Activated CD4-positive, alpha-beta T cell treated with anti-CD3 and anti-CD28 coated beads, Interleukin-2, amount 10 ng/mL, durations not matched to agents 24 days and 14 days (primary cell): ENCODE measurements around the gene RAB6D. TPM values are rescaled to one million over a fixed set of nuclear protein-coding genes. Genes with fewer than 3 reads are reported as not detected.
A peak's percentile ranks its signal among the peaks of the same experiment; 100 is the strongest.
"Not testable (repeated sequence)": the region's sequence is repeated elsewhere in the genome, so short reads cannot be mapped to it uniquely, and the experiment has no call there.

ENCODE experiments used
- DNase-seq: peaks from one replicate; pipeline ENCODE4 v3.0.0; 2022
- H3K27ac Mint-ChIP-seq: one replicate; pipeline ENCODE4 v1.8.0; 2022; ENCODE audit warnings: mild to moderate bottlenecking, mixed read lengths
- H3K27me3 Mint-ChIP-seq: one replicate; pipeline ENCODE4 v1.8.0; 2022; ENCODE audit warnings: mixed read lengths
- H3K36me3 Mint-ChIP-seq: one replicate; pipeline ENCODE4 v1.8.0; 2022; ENCODE audit warnings: low read depth, mild to moderate bottlenecking, mixed read lengths
- H3K4me1 Mint-ChIP-seq: one replicate; pipeline ENCODE4 v1.8.0; 2021; ENCODE audit warnings: mixed read lengths
- H3K4me3 Mint-ChIP-seq: one replicate; pipeline ENCODE4 v1.8.0; 2022; ENCODE audit warnings: mild to moderate bottlenecking, moderate library complexity, mixed read lengths
- H3K9me3 Mint-ChIP-seq: one replicate; pipeline ENCODE4 v1.8.0; 2021; ENCODE audit warnings: mixed read lengths
- intact Hi-C: fragments of 100-400 bp; cut with micrococcal nuclease; formaldehyde crosslinking; loops from one replicate; pipeline ENCODE4 v1.15.1; 2023
- total RNA-seq: library from RNA; stranded (reverse); gene quantifications from 2 replicates; pipeline ENCODE4 v1.2.3, GENCODE V29; 2022

Gene RAB6D
- not detected in 2 replicates for total RNA-seq

GRCh38 chr2:131363703-131364186, at the start of gene RAB6D:
Gene RAB6D, minus strand, starts transcription at chr2:131364168. Its CDS starts 448 bp downstream, at chr2:131363720.
- intact Hi-C loops, H3K4me1 Mint-ChIP-seq, H3K27ac Mint-ChIP-seq, H3K36me3 Mint-ChIP-seq, H3K9me3 Mint-ChIP-seq: not testable (repeated sequence)
- DNase-seq = peak; percentile 56
- Mint-ChIP-seq H3K27me3 (peaks cover 47% of the 10 kb centered on the region), H3K4me3 (peak within 1 kb of the TSS; percentile 63)

- H3K4me1 Mint-ChIP-seq = peaks cover 9% of the 10 kb centered on the region
- peak; percentile 82 for DNase-seq
- no peaks in the 10 kb centered on the region for H3K36me3 Mint-ChIP-seq
- intact Hi-C loops = loop anchor here (1.0 to 10.0 kb wide), 4 partner anchors 79 to 392 kb away; partner anchors contain the start of gene MZT2A
- H3K4me3 Mint-ChIP-seq = no peak overlapping the region
- peaks cover 44% of the 10 kb centered on the region for H3K27me3 Mint-ChIP-seq
- H3K27ac Mint-ChIP-seq = no peak overlapping the region
- H3K9me3 Mint-ChIP-seq = no peaks in the 10 kb centered on the region
Observed at GRCh38 chr2:131413148-131413747, 49.3 kb upstream of the RAB6D start.

GRCh38 chr2:131410173-131410572, 46.2 kb upstream of the RAB6D start:
- H3K27ac Mint-ChIP-seq = no peak overlapping the region
- no peak for DNase-seq
- intact Hi-C loops = loop anchor here (10.0 kb wide), 1 partner anchor 395 kb away; no protein-coding TSS in a partner anchor
- peaks cover 10% of the 10 kb centered on the region for H3K4me1 Mint-ChIP-seq
- H3K27me3 Mint-ChIP-seq = peaks cover 26% of the 10 kb centered on the region
- no peaks in the 10 kb centered on the region for H3K36me3 Mint-ChIP-seq
- no peaks in the 10 kb centered on the region for H3K9me3 Mint-ChIP-seq
- no peak overlapping the region for H3K4me3 Mint-ChIP-seq

- Mint-ChIP-seq H3K36me3 (no peaks in the 10 kb centered on the region), H3K27ac (no peak overlapping the region), H3K9me3 (no peaks in the 10 kb centered on the region), H3K27me3 (peaks cover 23% of the 10 kb centered on the region), H3K4me1 (peaks cover 12% of the 10 kb centered on the region), H3K4me3 (no peak overlapping the region)
- no peak for DNase-seq
- intact Hi-C loops = no loop called here
Observed at GRCh38 chr2:131408778-131409177, 44.8 kb upstream of the RAB6D start.

- H3K4me3 Mint-ChIP-seq = no peak overlapping the region
- H3K27ac Mint-ChIP-seq = no peak overlapping the region
- H3K27me3 Mint-ChIP-seq = peaks cover 22% of the 10 kb centered on the region
- peaks cover 12% of the 10 kb centered on the region for H3K4me1 Mint-ChIP-seq
- DNase-seq = no peak
- H3K9me3 Mint-ChIP-seq = no peaks in the 10 kb centered on the region
- no peaks in the 10 kb centered on the region for H3K36me3 Mint-ChIP-seq
- intact Hi-C loops = no loop called here
Observed at GRCh38 chr2:131408207-131408606, 44.2 kb upstream of the RAB6D start.

GRCh38 chr2:131404753-131405152, 40.8 kb upstream of the RAB6D start:
- H3K27ac Mint-ChIP-seq = no peak overlapping the region
- no peaks in the 10 kb centered on the region for H3K9me3 Mint-ChIP-seq
- DNase-seq = no peak
- intact Hi-C loops = no loop called here
- no peaks in the 10 kb centered on the region for H3K36me3 Mint-ChIP-seq
- peaks cover 25% of the 10 kb centered on the region for H3K27me3 Mint-ChIP-seq
- H3K4me3 Mint-ChIP-seq = no peak overlapping the region
- peaks cover 12% of the 10 kb centered on the region for H3K4me1 Mint-ChIP-seq

GRCh38 chr2:131402320-131403039, 38.5 kb upstream of the RAB6D start:
- peaks cover 3% of the 10 kb centered on the region for H3K4me1 Mint-ChIP-seq
- H3K36me3 Mint-ChIP-seq = no peaks in the 10 kb centered on the region
- H3K27me3 Mint-ChIP-seq = peaks cover 13% of the 10 kb centered on the region
- no peaks in the 10 kb centered on the region for H3K9me3 Mint-ChIP-seq
- DNase-seq = no peak
- intact Hi-C loops = no loop called here
- H3K27ac Mint-ChIP-seq = no peak overlapping the region
- H3K4me3 Mint-ChIP-seq = no peak overlapping the region

GRCh38 chr2:131400849-131401248, 36.9 kb upstream of the RAB6D start:
- peak; percentile 38 for DNase-seq
- Mint-ChIP-seq H3K4me3 (no peak overlapping the region), H3K36me3 (no peaks in the 10 kb centered on the region), H3K9me3 (no peaks in the 10 kb centered on the region), H3K4me1 (peaks cover 3% of the 10 kb centered on the region), H3K27ac (no peak overlapping the region), H3K27me3 (peaks cover 15% of the 10 kb centered on the region)
- intact Hi-C loops = no loop called here

- DNase-seq, H3K4me1 Mint-ChIP-seq, intact Hi-C loops, H3K27ac Mint-ChIP-seq, H3K36me3 Mint-ChIP-seq, H3K4me3 Mint-ChIP-seq, H3K9me3 Mint-ChIP-seq: not testable (repeated sequence)
- H3K27me3 Mint-ChIP-seq = peaks cover 15% of the 10 kb centered on the region
Observed at GRCh38 chr2:131400441-131400840, 36.5 kb upstream of the RAB6D start.

GRCh38 chr2:131396209-131396608, 32.2 kb upstream of the RAB6D start:
- H3K9me3 Mint-ChIP-seq, DNase-seq, H3K4me3 Mint-ChIP-seq, H3K36me3 Mint-ChIP-seq, intact Hi-C loops, H3K27ac Mint-ChIP-seq, H3K4me1 Mint-ChIP-seq: not testable (repeated sequence)
- H3K27me3 Mint-ChIP-seq = peaks cover 10% of the 10 kb centered on the region

GRCh38 chr2:131395024-131395645, 31.2 kb upstream of the RAB6D start:
- H3K4me1 Mint-ChIP-seq, H3K4me3 Mint-ChIP-seq, H3K27me3 Mint-ChIP-seq, intact Hi-C loops, H3K36me3 Mint-ChIP-seq, H3K9me3 Mint-ChIP-seq, H3K27ac Mint-ChIP-seq: not testable (repeated sequence)
- peak; percentile 46 for DNase-seq

GRCh38 chr2:131394147-131394931, 30.4 kb upstream of the RAB6D start:
- H3K27ac Mint-ChIP-seq = no peak overlapping the region
- DNase-seq = peak; percentile 74
- no peaks in the 10 kb centered on the region for H3K4me1 Mint-ChIP-seq
- peaks cover 4% of the 10 kb centered on the region for H3K27me3 Mint-ChIP-seq
- intact Hi-C loops = no loop called here
- H3K9me3 Mint-ChIP-seq = no peaks in the 10 kb centered on the region
- no peaks in the 10 kb centered on the region for H3K36me3 Mint-ChIP-seq
- H3K4me3 Mint-ChIP-seq = no peak overlapping the region

- H3K9me3 Mint-ChIP-seq, H3K4me1 Mint-ChIP-seq, intact Hi-C loops, H3K27ac Mint-ChIP-seq, H3K36me3 Mint-ChIP-seq, H3K4me3 Mint-ChIP-seq, DNase-seq, H3K27me3 Mint-ChIP-seq: not testable (repeated sequence)
Observed at GRCh38 chr2:131391953-131392352, 28.0 kb upstream of the RAB6D start.
